Upper lobe of right lung (tissue), 1 donor: Measurements from ENCODE around the gene C15orf61. TPM values are rescaled to one million over a fixed set of nuclear protein-coding genes. Genes with fewer than 3 reads are reported as not detected.

Source experiments
- ATAC-seq: fragments of 200-7000 bp; cut with Tn5 transposase; one replicate; pipeline ENCODE4 v1.9.1; 2020; ENCODE audit warnings: mild to moderate bottlenecking, moderate library complexity
- DNase-seq: peaks from one replicate; pipeline ENCODE4 v3.0.0-alpha.2; 2020
- H3K27ac ChIP-seq: fragments of 200-600 bp; one replicate; pipeline ENCODE4 v1.8.0; 2022
- H3K27me3 ChIP-seq: fragments of 200-600 bp; one replicate; pipeline ENCODE4 v1.8.0; 2022; ENCODE audit warnings: mild to moderate bottlenecking
- H3K36me3 ChIP-seq: fragments of 200-600 bp; one replicate; pipeline ENCODE4 v1.8.0; 2022
- H3K4me1 ChIP-seq: fragments of 200-600 bp; one replicate; pipeline ENCODE4 v1.8.0; 2022
- H3K4me3 ChIP-seq: fragments of 200-600 bp; one replicate; pipeline ENCODE4 v1.8.0; 2022; ENCODE audit warnings: mild to moderate bottlenecking
- H3K9me3 ChIP-seq: fragments of 200-600 bp; one replicate; pipeline ENCODE4 v1.8.0; 2022
- CTCF ChIP-seq: fragments of 200-600 bp; IDR thresholded peaks from one replicate; pipeline ENCODE4 v1.8.0; 2022; ENCODE audit warnings: antibody characterized with exemption
- intact Hi-C: fragments of 100-400 bp; cut with DNase I; formaldehyde crosslinking; loops from one replicate; pipeline ENCODE4 v1.11.0; 2022
- total RNA-seq: library from RNA; stranded (reverse); fragmentation: NEBNext Ultra II Directional; extraction: Animal tissue kit (Norgen Biotek cat#: 25700); gene quantifications from one replicate; pipeline ENCODE4 v1.2.1, GENCODE V29; 2021
- donor health status: DM: no; HTN: yes; CAD: no; lungs with severe emphysema.

C15orf61 gene
- total RNA-seq, 1 donor from 2014 or later = 7.4 TPM

- ATAC-seq (no peak), DNase-seq (no peak)
- H3K4me3 ChIP-seq = no peak overlapping the region
- TF ChIP-seq CTCF = no peak
- H3K27me3 ChIP-seq = no peaks in the 10 kb centered on the region
- no peaks in the 10 kb centered on the region for H3K9me3 ChIP-seq
- peaks cover 3% of the 10 kb centered on the region for H3K4me1 ChIP-seq
- H3K27ac ChIP-seq = no peak overlapping the region
- H3K36me3 ChIP-seq = peaks cover 32% of the 10 kb centered on the region
- intact Hi-C loops = no loop called here
Observed at GRCh38 chr15:67515557-67515956, 5.4 kb upstream of the C15orf61 start.

- no peaks in the 10 kb centered on the region for H3K27me3 ChIP-seq
- H3K4me1 ChIP-seq = peaks cover 22% of the 10 kb centered on the region
- TF ChIP-seq CTCF = no peak
- intact Hi-C loops = loop anchor here (10.0 kb wide), 1 partner anchor 314 kb away; no protein-coding TSS in a partner anchor
- H3K9me3 ChIP-seq = no peaks in the 10 kb centered on the region
- peak overlapping the region; percentile 96 for H3K27ac ChIP-seq
- ATAC-seq (no peak), DNase-seq (no peak)
- H3K36me3 ChIP-seq = peaks cover 6% of the 10 kb centered on the region
- peak overlapping the region; percentile 87 for H3K4me3 ChIP-seq
Observed at GRCh38 chr15:67520321-67521028, 456 bp upstream of the C15orf61 start.

GRCh38 chr15:67521783-67522568 is 1.0 kb downstream of the C15orf61 start:
- H3K4me1 ChIP-seq = peaks cover 22% of the 10 kb centered on the region
- H3K27ac ChIP-seq = peak overlapping the region; percentile 96
- no peaks in the 10 kb centered on the region for H3K27me3 ChIP-seq
- ATAC-seq = no peak
- H3K4me3 ChIP-seq = peak overlapping the region; percentile 87
- H3K9me3 ChIP-seq = no peaks in the 10 kb centered on the region
- peaks cover 10% of the 10 kb centered on the region for H3K36me3 ChIP-seq
- intact Hi-C loops = loop anchor here (10.0 kb wide), 1 partner anchor 313 kb away; no protein-coding TSS in a partner anchor
- no peak for DNase-seq
- TF ChIP-seq CTCF = no peak

GRCh38 chr15:67523330-67523729 is 2.4 kb downstream of the C15orf61 start:
- TF ChIP-seq CTCF = no peak
- no peak for DNase-seq
- H3K36me3 ChIP-seq = peaks cover 10% of the 10 kb centered on the region
- peak overlapping the region; percentile 87 for H3K4me3 ChIP-seq
- peaks cover 22% of the 10 kb centered on the region for H3K4me1 ChIP-seq
- ATAC-seq = no peak
- intact Hi-C loops = loop anchor here (10.0 kb wide), 1 partner anchor 311 kb away; no protein-coding TSS in a partner anchor
- H3K9me3 ChIP-seq = no peaks in the 10 kb centered on the region
- H3K27me3 ChIP-seq = no peaks in the 10 kb centered on the region
- no peak overlapping the region for H3K27ac ChIP-seq

GRCh38 chr15:67524235-67524634 is 3.3 kb downstream of the C15orf61 start:
- intact Hi-C loops = loop anchor here (10.0 kb wide), 1 partner anchor 311 kb away; no protein-coding TSS in a partner anchor
- no peak for TF ChIP-seq CTCF
- DNase-seq = no peak

More at GRCh38 chr15:67524235-67524634, 3.3 kb downstream of the C15orf61 start:
- peaks cover 22% of the 10 kb centered on the region for H3K4me1 ChIP-seq
- no peak overlapping the region for H3K27ac ChIP-seq
- ATAC-seq = no peak
- no peaks in the 10 kb centered on the region for H3K27me3 ChIP-seq
- H3K36me3 ChIP-seq = peaks cover 12% of the 10 kb centered on the region
- no peak overlapping the region for H3K4me3 ChIP-seq
- no peaks in the 10 kb centered on the region for H3K9me3 ChIP-seq
